Stimulated activated naive CD8-positive, alpha-beta T cell treated with anti-CD3 and anti-CD28 coated beads, Interleukin-15, Interleukin-2, amounts not matched to agents 100 ng/mL and 50 ng/mL, for 24 hours (primary cell): Measurements from ENCODE around the gene SPOCK2.
A peak's percentile ranks its signal among the peaks of the same experiment; 100 is the strongest.

Experiments used
- H3K27ac Mint-ChIP-seq: one replicate; pipeline ENCODE4 v1.8.0; 2021; ENCODE audit warnings: mild to moderate bottlenecking, mixed read lengths
- H3K27me3 Mint-ChIP-seq: one replicate; pipeline ENCODE4 v1.8.0; 2021; ENCODE audit warnings: mixed read lengths
- H3K36me3 Mint-ChIP-seq: one replicate; pipeline ENCODE4 v1.8.0; 2021; ENCODE audit warnings: low read depth, mixed read lengths
- H3K4me1 Mint-ChIP-seq: one replicate; pipeline ENCODE4 v1.8.0; 2021; ENCODE audit warnings: low read depth, mixed read lengths
- H3K4me3 Mint-ChIP-seq: one replicate; pipeline ENCODE4 v1.8.0; 2021; ENCODE audit warnings: mild to moderate bottlenecking, mixed read lengths
- H3K9me3 Mint-ChIP-seq: one replicate; pipeline ENCODE4 v1.8.0; 2021; ENCODE audit warnings: mixed read lengths

SPOCK2 gene

DNA sequence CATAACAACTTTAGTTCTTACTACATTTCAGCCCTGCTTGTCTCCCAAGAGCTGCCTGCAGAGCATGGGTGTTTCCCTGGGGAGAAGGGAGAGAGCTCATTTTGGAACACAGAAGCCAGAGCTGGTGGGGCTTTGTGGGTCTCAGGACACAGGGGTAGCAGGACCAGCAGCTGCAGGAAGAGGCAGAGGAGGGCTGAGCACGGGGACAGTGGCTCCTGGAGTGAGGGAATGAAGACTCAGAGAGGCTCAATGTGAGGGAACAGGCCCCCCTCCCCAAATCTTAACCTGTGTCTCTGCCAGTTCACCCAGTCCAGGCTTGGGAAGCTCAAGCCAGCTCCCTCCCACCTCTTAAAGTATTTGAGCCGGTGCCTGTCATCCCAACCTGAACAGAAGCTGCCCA, 74.2 kb downstream of the SPOCK2 start:
- no peaks in the 10 kb centered on the region for H3K9me3 Mint-ChIP-seq
- H3K36me3 Mint-ChIP-seq: no peaks in the 10 kb centered on the region
- H3K27ac Mint-ChIP-seq: no peak overlapping the region
- peaks cover 4% of the 10 kb centered on the region for H3K27me3 Mint-ChIP-seq
- H3K4me3 Mint-ChIP-seq: no peak overlapping the region
- H3K4me1 Mint-ChIP-seq: no peaks in the 10 kb centered on the region

DNA sequence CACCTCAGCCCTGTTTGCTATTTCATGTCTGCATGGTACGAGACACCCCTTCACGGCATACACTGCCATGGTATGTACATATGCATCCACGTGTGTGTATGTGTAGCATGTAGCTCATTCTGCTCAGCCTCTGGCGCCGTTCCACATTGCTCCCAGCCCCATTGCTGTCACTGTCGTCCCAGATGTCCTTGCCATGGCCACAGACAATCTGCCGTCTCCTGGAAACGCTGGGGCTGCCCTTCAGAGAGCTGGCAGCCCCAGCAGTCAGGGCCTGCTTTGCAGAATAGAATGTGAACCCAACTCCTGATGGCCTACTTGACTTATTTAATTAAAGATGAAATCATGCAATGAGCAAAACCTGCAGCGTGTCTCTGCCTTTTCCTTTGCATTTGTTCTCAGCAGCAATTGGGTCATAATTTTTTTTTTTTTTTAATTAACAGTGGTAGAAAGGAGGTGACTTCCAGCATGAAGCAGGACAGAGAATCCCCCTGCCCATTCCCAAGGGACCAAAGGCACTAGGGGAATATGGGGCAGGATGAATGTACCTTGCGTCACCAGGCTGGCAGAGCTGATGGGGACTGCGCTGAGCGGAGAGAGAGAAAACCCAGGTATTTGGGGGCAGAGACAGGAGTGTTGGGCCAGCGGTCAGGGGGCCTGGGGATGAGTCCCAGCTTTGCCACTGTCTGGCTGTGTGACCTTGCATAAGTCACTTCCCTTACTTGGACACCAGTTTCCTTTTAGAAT, 75.0 kb downstream of the SPOCK2 start:
- no peaks in the 10 kb centered on the region for H3K4me1 Mint-ChIP-seq
- H3K4me3 Mint-ChIP-seq: no peak overlapping the region
- no peaks in the 10 kb centered on the region for H3K36me3 Mint-ChIP-seq
- H3K27me3 Mint-ChIP-seq: peaks cover under 1% of the 10 kb centered on the region
- no peaks in the 10 kb centered on the region for H3K9me3 Mint-ChIP-seq
- H3K27ac Mint-ChIP-seq: peak overlapping the region; percentile 19

DNA sequence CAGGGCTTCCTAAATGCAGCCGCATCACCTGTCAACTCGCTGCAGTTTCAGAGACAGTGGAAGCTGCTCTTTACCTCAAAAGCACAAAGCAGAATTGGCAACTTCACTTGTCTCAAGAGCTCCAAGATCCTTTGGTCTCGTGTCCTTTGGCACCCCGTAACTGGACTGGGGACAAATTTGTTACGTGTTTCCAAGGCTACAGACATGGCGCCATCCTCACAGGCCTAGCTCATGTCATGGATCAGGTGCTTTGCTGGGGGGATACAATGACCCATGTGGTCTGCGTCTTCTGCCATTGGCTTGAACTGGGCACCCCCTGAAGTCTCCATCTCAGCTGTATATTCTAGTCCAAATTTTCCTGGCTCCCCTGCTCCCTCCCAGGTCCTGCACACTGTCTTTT, 75.6 kb downstream of the SPOCK2 start:
- no peaks in the 10 kb centered on the region for H3K36me3 Mint-ChIP-seq
- H3K4me1 Mint-ChIP-seq: no peaks in the 10 kb centered on the region
- H3K27ac Mint-ChIP-seq: peak overlapping the region; percentile 19
- H3K27me3 Mint-ChIP-seq: no peaks in the 10 kb centered on the region
- H3K9me3 Mint-ChIP-seq: no peaks in the 10 kb centered on the region
- H3K4me3 Mint-ChIP-seq: no peak overlapping the region

DNA sequence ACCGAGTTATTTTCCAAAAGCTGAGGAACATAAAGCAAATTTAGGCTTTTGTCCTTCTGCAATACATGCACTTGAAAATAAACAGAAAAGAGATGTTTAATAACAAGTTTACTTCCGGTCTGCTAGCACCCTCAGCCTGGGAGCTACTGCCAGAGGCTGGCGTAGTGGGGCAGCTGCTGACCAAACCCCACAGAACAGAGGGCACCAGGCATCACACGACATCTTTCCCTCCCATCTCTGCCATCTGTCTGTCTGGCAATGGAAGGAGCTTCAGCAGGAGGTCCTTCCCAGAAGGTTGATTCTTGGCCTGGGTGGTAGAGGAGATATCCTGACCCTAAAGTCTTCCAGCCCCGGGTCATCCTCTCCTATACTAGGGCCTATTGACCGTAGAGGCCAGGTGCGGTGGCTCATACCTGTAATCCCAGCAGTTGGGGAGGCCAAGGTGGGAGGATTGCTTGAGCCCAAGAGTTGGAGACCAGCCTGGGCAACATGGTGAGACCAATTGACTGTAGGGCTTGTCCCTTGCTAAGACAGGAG, 76.3 kb downstream of the SPOCK2 start:
- H3K4me3 Mint-ChIP-seq: no peak overlapping the region
- H3K9me3 Mint-ChIP-seq: no peaks in the 10 kb centered on the region
- H3K36me3 Mint-ChIP-seq: no peaks in the 10 kb centered on the region
- H3K4me1 Mint-ChIP-seq: no peaks in the 10 kb centered on the region
- no peaks in the 10 kb centered on the region for H3K27me3 Mint-ChIP-seq
- H3K27ac Mint-ChIP-seq: no peak overlapping the region

DNA sequence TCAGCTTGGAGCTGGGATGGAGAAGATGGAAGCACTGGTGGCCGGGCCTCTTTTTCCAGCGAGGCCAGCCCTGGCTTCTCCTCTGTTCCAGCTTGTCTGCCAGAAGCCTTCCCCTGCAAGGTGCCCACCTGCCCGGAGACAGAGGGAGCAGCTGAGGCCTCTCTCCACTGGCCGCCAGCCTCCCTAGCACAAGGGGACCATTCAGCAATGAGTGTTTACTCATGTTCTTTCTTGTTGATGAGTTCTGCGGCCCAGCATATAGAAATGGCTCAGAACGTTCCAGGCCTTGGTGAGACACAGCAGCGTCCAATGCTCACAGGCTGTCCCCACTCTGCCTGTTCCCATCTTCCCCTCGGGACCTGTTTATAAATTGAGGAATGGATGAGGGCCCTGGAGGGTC, 76.9 kb downstream of the SPOCK2 start:
- Mint-ChIP-seq H3K4me3 (no peak overlapping the region), H3K27me3 (no peaks in the 10 kb centered on the region), H3K4me1 (no peaks in the 10 kb centered on the region), H3K9me3 (no peaks in the 10 kb centered on the region), H3K36me3 (no peaks in the 10 kb centered on the region), H3K27ac (no peak overlapping the region)

DNA sequence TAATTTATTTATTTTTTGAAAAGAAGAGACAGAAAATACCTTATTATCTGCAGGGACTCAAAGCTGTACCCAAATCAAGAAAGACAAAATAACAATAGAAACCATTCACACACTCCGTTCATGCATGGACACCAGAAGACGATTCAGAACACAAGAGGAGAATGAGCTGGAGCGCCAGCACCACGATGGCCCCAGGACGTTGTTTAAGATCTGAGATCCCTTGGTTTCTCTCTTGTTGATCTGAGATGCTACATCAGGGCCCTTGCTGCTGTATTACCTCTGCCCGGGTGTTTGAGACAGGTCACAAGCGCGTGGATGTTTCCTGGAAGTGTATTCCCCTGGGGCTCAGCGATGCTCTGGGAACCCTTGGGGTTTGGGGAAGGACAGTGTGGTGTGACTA, 77.3 kb downstream of the SPOCK2 start:
- Mint-ChIP-seq H3K4me3 (no peak overlapping the region), H3K4me1 (no peaks in the 10 kb centered on the region), H3K36me3 (no peaks in the 10 kb centered on the region), H3K27me3 (no peaks in the 10 kb centered on the region), H3K9me3 (no peaks in the 10 kb centered on the region), H3K27ac (no peak overlapping the region)

DNA sequence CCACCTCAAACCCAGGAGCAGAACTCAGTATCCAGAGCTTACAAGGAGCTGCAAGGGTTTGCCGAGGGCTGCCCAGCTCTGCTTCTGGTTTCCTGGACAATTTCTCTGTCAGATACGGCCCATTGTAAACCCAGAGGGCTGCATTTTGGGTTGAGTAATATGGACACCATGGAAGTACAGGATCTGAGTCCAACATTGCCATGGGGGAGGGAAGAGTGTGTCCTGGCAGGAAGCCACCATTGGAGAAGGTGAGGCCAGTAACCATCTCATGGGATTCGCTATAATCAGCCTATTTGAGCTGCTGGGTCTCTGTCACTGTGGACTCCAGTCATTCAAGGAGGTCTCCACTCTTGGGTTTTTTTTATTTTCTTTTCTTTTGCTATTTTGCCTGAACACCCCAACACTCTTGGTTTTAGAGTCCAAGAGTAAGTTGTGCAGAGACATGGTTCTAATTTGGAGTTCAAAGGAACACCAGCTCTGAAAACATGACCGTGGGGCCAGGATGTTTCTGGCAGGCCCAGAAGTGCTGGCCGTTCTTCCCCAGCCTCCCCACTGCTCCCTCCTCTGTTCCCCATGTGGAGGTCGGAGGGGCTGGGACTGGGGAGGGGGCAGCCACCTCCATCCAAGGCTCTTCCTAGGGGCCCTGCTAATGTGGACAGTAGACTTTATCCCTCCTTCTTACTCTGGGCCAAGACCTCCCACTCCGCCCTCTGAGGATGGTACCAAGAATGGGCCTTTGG, 77.9 kb downstream of the SPOCK2 start:
- H3K4me3 Mint-ChIP-seq: no peak overlapping the region
- no peaks in the 10 kb centered on the region for H3K4me1 Mint-ChIP-seq
- no peaks in the 10 kb centered on the region for H3K9me3 Mint-ChIP-seq
- H3K27me3 Mint-ChIP-seq: no peaks in the 10 kb centered on the region
- H3K36me3 Mint-ChIP-seq: no peaks in the 10 kb centered on the region
- H3K27ac Mint-ChIP-seq: no peak overlapping the region

DNA sequence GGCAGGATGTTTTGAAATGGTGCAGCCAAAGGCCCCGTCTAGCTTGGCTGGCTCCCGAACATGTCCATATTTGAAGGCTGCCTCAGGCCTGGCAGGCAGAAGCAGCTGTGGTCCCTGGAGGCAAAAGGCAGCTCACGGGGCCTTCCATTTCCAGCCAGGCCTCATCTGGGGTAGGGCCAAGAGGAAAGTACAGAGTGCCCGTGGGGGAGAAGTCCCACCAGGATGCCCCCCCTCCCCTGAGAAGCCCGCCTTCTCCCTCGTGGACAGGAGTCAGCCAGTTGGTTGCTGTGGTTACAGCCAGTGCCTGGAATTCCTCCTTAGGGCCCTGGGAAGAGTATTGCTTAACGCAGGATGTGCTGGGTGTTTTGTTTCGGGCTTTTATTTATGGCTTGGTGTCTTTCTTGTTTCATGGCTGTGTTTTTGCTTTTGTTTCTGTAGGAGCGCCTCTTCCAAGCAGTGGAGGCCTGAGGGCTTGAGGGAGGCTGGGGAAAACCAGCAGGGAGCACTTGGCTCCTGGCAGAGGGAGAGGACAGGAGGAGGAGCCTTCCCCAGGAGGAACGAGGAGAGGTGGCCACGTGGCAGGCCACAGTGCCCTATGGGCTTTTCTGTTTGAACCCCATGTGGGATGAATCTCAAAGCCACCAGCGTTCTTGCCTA, 78.8 kb downstream of the SPOCK2 start:
- no peaks in the 10 kb centered on the region for H3K4me1 Mint-ChIP-seq
- no peaks in the 10 kb centered on the region for H3K36me3 Mint-ChIP-seq
- H3K27me3 Mint-ChIP-seq: no peaks in the 10 kb centered on the region
- H3K4me3 Mint-ChIP-seq: no peak overlapping the region
- no peak overlapping the region for H3K27ac Mint-ChIP-seq
- no peaks in the 10 kb centered on the region for H3K9me3 Mint-ChIP-seq

DNA sequence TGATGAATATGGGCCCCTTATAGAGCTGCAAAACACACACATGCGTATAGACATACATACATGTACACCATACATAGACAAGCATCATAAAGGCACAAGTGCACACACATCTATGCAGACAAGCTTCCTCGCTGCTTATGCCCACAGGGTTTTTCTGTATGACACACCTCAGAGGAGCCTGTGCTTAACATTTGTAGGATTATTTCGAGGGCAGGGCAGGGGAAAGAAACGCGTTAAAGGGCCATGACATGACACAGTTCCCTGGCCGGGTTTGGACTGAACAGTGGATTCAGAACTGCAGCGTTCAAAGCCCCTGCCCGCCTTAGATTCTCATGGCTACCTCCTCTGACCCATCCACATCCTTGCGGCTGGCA, 79.3 kb downstream of the SPOCK2 start:
- no peaks in the 10 kb centered on the region for H3K27me3 Mint-ChIP-seq
- no peak overlapping the region for H3K27ac Mint-ChIP-seq
- H3K36me3 Mint-ChIP-seq: no peaks in the 10 kb centered on the region
- H3K4me1 Mint-ChIP-seq: no peaks in the 10 kb centered on the region
- H3K4me3 Mint-ChIP-seq: no peak overlapping the region
- H3K9me3 Mint-ChIP-seq: no peaks in the 10 kb centered on the region
